K562 (cell line): ENCODE results near the gene VDR. TPM values are rescaled to one million over a fixed set of nuclear protein-coding genes. Genes with fewer than 3 reads are reported as not detected.

ENCODE experiments used
- ARID3B ChIP-seq: fragments of 250-450 bp; sonication (Bioruptor Pico); IDR thresholded peaks from 2 replicates; pipeline ENCODE4 v1.4.0; 2020; ENCODE audit warnings: borderline replicate concordance
- CHD2 ChIP-seq: IDR thresholded peaks from 2 replicates; pipeline ENCODE4 v1.6.1; 2011; ENCODE audit warnings: low read depth, low read length
- FOXA1 ChIP-seq: fragments of 450-650 bp; IDR thresholded peaks from 2 replicates; pipeline ENCODE4 v1.6.1; 2016; ENCODE audit warnings: mild to moderate bottlenecking, borderline replicate concordance
- FOXO4 ChIP-seq: fragments of 450-650 bp; formaldehyde crosslinking; IDR thresholded peaks from 2 replicates; pipeline ENCODE4 v1.4.0; 2020; ENCODE audit warnings: mild to moderate bottlenecking, moderate library complexity
- GATAD2A ChIP-seq: fragments of 450-650 bp; IDR thresholded peaks from 2 replicates; pipeline ENCODE4 v1.6.1; 2017
- HDAC2 ChIP-seq: fragments of 450-650 bp; IDR thresholded peaks from 2 replicates; pipeline ENCODE4 v1.6.1; 2016; ENCODE audit warnings: mild to moderate bottlenecking
- KDM5B ChIP-seq: fragments of 200-600 bp; sonication (generic); IDR thresholded peaks from 2 replicates; pipeline ENCODE4 v1.6.1; 2012; ENCODE audit warnings: low read depth, mild to moderate bottlenecking, moderate library complexity, low read length, control low read depth, inconsistent platforms; ENCODE audit not compliant: insufficient replicate concordance
- MAFG ChIP-seq: fragments of 450-650 bp; conservative IDR thresholded peaks from 2 replicates; pipeline ENCODE4 v1.6.1; 2016; ENCODE audit warnings: missing genetic modification characterization, missing compliant biosample characterization
- PYGO2 ChIP-seq: fragments of 450-650 bp; IDR thresholded peaks from 2 replicates; pipeline ENCODE4 v1.6.1; 2016; ENCODE audit warnings: mild to moderate bottlenecking, missing genetic modification characterization, moderate library complexity, missing compliant biosample characterization
- RCOR1 ChIP-seq, 2 experiments: IDR thresholded peaks; 2 replicates each; pipeline ENCODE4 v1.6.1; 2012; ENCODE audit warnings: low read depth in 2 of 2, low read length in 2 of 2, borderline replicate concordance in 1 of 2, improper control_type of control experiment in 1 of 2
- TAF7 ChIP-seq: fragments of 450-650 bp; IDR thresholded peaks from 2 replicates; pipeline ENCODE4 v1.6.1; 2016; ENCODE audit warnings: missing genetic modification characterization, missing compliant biosample characterization
- ZBTB5 ChIP-seq: fragments of 450-650 bp; IDR thresholded peaks from 2 replicates; pipeline ENCODE4 v1.6.1; 2017; ENCODE audit warnings: antibody characterized with exemption
- ZNF311 ChIP-seq: fragments of 250-450 bp; sonication (Bioruptor Pico); IDR thresholded peaks from 2 replicates; pipeline ENCODE4 v1.4.0; 2020; ENCODE audit warnings: mild to moderate bottlenecking, moderate library complexity
- polyA plus RNA-seq, 8 experiments: library from polyadenylated mRNA; depleted of rRNA in 4 of 8; stranded (reverse) in 5 of 8; unstranded in 3 of 8; fragments of >200 nt; fragmentation: Nextera tagmentation in 2 of 8; fragmentation: Illumina TruSeq in 1 of 8; extraction: Ambion mirVana in 2 of 8; extraction: Trizol in 1 of 8; gene quantifications; 2 replicates each; pipeline versions ENCODE4 v1.2.1 to v1.2.3, GENCODE V29; 2011 to 2014; ENCODE audit warnings: inconsistent platforms in 1 of 8, missing spikeins in 1 of 8
- total RNA-seq, 7 experiments: library from RNA; depleted of rRNA in 6 of 7; stranded (reverse); fragments of >200 nt in 6 of 7; fragmentation: Illumina TruSeq in 2 of 7; extraction: Trizol in 2 of 7; gene quantifications; 2 replicates each; pipeline versions ENCODE4 v1.2.1 to v1.2.3, GENCODE V29; 2011 to 2021; ENCODE audit warnings: low replicate concordance in 1 of 7
- TF ChIP-seq, protein P1 (sequence below): sonication (generic); formaldehyde crosslinking; IDR thresholded peaks from 2 replicates; pipeline ENCODE4 v1.8.0; 2022; ENCODE audit warnings: missing genetic modification reagents, mild to moderate bottlenecking, borderline replicate concordance
- TF ChIP-seq, protein P2 (sequence below): fragments of 450-650 bp; IDR thresholded peaks from 2 replicates; pipeline ENCODE4 v1.6.1; 2014; ENCODE audit warnings: low read depth, mild to moderate bottlenecking, moderate library complexity, borderline replicate concordance
- TF ChIP-seq, protein P3 (sequence below): fragments of 200-800 bp; sonication (Bioruptor generic); IDR thresholded peaks from 2 replicates; pipeline ENCODE4 v1.6.1; 2017; ENCODE audit warnings: missing genetic modification characterization, missing compliant biosample characterization

The VDR gene
- total and polyA plus RNA-seq, 9 of the 15 experiments (the other 6 are each of a cell fraction or from before 2014, with no cell fraction given) = 0.61 to 4.8 (median 2.0) TPM

- TF ChIP-seq, protein P1, sequence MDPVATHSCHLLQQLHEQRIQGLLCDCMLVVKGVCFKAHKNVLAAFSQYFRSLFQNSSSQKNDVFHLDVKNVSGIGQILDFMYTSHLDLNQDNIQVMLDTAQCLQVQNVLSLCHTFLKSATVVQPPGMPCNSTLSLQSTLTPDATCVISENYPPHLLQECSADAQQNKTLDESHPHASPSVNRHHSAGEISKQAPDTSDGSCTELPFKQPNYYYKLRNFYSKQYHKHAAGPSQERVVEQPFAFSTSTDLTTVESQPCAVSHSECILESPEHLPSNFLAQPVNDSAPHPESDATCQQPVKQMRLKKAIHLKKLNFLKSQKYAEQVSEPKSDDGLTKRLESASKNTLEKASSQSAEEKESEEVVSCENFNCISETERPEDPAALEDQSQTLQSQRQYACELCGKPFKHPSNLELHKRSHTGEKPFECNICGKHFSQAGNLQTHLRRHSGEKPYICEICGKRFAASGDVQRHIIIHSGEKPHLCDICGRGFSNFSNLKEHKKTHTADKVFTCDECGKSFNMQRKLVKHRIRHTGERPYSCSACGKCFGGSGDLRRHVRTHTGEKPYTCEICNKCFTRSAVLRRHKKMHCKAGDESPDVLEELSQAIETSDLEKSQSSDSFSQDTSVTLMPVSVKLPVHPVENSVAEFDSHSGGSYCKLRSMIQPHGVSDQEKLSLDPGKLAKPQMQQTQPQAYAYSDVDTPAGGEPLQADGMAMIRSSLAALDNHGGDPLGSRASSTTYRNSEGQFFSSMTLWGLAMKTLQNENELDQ (CRISPR knock-in tag) = no peak
- no peak for TF ChIP-seq ARID3B (CRISPR knock-in tag)
- TF ChIP-seq ZBTB5 = no peak
- TF ChIP-seq FOXA1 = no peak
- no peak for TF ChIP-seq FOXO4 (CRISPR knock-in tag)
- no peak for TF ChIP-seq KDM5B
- peak; percentile 39; the same call in 1 of the 2 replicates for TF ChIP-seq MAFG (tag)
- TF ChIP-seq ZNF311 (CRISPR knock-in tag) = 0 out of 2 replicates have a peak, but pooled peaks have one; percentile 17
- 0 out of 4 replicates have a peak, but pooled peaks of 1 of the 2 experiments have one; percentile 6 for TF ChIP-seq RCOR1 (IDR thresholded peaks at IDR 0.05; ENCODE audit: borderline replicate concordance in 1 of 2, low read depth in 2 of 2, low read length in 2 of 2)
- TF ChIP-seq, protein P2, sequence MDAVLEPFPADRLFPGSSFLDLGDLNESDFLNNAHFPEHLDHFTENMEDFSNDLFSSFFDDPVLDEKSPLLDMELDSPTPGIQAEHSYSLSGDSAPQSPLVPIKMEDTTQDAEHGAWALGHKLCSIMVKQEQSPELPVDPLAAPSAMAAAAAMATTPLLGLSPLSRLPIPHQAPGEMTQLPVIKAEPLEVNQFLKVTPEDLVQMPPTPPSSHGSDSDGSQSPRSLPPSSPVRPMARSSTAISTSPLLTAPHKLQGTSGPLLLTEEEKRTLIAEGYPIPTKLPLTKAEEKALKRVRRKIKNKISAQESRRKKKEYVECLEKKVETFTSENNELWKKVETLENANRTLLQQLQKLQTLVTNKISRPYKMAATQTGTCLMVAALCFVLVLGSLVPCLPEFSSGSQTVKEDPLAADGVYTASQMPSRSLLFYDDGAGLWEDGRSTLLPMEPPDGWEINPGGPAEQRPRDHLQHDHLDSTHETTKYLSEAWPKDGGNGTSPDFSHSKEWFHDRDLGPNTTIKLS = no peak
- peak; percentile 50; the same call in 1 of the 2 replicates for TF ChIP-seq GATAD2A
- no peak for TF ChIP-seq HDAC2
- TF ChIP-seq, protein P3, sequence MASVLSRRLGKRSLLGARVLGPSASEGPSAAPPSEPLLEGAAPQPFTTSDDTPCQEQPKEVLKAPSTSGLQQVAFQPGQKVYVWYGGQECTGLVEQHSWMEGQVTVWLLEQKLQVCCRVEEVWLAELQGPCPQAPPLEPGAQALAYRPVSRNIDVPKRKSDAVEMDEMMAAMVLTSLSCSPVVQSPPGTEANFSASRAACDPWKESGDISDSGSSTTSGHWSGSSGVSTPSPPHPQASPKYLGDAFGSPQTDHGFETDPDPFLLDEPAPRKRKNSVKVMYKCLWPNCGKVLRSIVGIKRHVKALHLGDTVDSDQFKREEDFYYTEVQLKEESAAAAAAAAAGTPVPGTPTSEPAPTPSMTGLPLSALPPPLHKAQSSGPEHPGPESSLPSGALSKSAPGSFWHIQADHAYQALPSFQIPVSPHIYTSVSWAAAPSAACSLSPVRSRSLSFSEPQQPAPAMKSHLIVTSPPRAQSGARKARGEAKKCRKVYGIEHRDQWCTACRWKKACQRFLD (CRISPR knock-in tag) = peak; percentile 68; the same call in 1 of the 2 replicates
- TF ChIP-seq CHD2 = no peak
- TF ChIP-seq PYGO2 (tag) = no peak
- 0 out of 2 replicates have a peak, but pooled peaks have one; percentile 11 for TF ChIP-seq TAF7 (tag)
These were observed 70.4 kb downstream of the VDR start (continued) for GRCh38 chr12:47834199-47834903.
